Measurements from ENCODE around the gene CPED1.

DNA sequence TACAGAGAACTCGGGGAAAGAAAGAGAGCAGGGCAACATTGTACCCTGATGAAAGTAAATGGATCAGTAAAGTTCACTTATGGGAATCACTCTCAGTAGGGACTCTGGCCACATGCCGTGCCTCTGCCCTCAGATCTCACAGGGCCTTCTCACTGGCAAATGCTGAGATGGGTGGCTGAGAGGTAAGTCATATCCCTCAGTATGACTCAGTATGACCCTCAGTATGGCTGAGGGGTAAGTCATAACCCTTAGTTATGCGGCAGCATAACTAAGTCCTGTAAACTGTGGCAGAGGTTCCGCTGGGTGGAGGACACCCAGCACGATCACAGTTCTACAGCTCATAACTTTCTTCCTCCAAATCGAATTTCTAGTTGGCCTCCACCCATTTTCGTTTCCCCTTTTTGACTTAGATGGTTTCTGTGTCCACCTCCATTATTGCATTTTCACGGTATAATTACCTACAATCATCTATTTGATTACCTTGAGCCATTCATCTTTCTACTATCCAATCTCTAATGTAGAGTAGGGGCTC is 313.8 kb downstream of the CPED1 start:
- TF ChIP-seq GLIS3 (CRISPR knock-in tag; IDR thresholded peaks at IDR 0.05) (no peak), PPARA (CRISPR knock-in tag; IDR thresholded peaks at IDR 0.05; ENCODE audit: borderline replicate concordance) (no peak), ESRRG (CRISPR knock-in tag; IDR thresholded peaks at IDR 0.05) (no peak), TCF4 (CRISPR knock-in tag; IDR thresholded peaks at IDR 0.05; ENCODE audit: borderline replicate concordance) (no peak), ZNF70 (CRISPR knock-in tag; IDR thresholded peaks at IDR 0.05) (no peak), RARB (CRISPR knock-in tag; IDR thresholded peaks at IDR 0.05) (no peak), CSDC2 (CRISPR knock-in tag; IDR thresholded peaks at IDR 0.05) (no peak), OSR1 (CRISPR knock-in tag; IDR thresholded peaks at IDR 0.05) (no peak), TOX (CRISPR knock-in tag; IDR thresholded peaks at IDR 0.05; ENCODE audit: borderline replicate concordance) (no peak), BACH2 (CRISPR knock-in tag; IDR thresholded peaks at IDR 0.05; ENCODE audit: borderline replicate concordance) (no peak), ZFP30 (CRISPR knock-in tag; IDR thresholded peaks at IDR 0.05) (no peak), ARNTL (CRISPR knock-in tag; IDR thresholded peaks at IDR 0.05; ENCODE audit: borderline replicate concordance, low read depth) (no peak)
- TF ChIP-seq, protein P1, sequence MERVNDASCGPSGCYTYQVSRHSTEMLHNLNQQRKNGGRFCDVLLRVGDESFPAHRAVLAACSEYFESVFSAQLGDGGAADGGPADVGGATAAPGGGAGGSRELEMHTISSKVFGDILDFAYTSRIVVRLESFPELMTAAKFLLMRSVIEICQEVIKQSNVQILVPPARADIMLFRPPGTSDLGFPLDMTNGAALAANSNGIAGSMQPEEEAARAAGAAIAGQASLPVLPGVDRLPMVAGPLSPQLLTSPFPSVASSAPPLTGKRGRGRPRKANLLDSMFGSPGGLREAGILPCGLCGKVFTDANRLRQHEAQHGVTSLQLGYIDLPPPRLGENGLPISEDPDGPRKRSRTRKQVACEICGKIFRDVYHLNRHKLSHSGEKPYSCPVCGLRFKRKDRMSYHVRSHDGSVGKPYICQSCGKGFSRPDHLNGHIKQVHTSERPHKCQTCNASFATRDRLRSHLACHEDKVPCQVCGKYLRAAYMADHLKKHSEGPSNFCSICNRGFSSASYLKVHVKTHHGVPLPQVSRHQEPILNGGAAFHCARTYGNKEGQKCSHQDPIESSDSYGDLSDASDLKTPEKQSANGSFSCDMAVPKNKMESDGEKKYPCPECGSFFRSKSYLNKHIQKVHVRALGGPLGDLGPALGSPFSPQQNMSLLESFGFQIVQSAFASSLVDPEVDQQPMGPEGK (CRISPR knock-in tag; IDR thresholded peaks at IDR 0.05; ENCODE audit: borderline replicate concordance) = no peak

All from SK-N-SH treated with all-trans-retinoic acid at 6 μM for 48 hours (cell line).